GM15510 (cell line): Measurements from ENCODE around the gene ZFP1.

Source experiments
- POLR2A ChIP-seq: IDR thresholded peaks from 3 replicates; pipeline ENCODE4 v1.6.1; 2011; ENCODE audit warnings: borderline replicate concordance; ENCODE audit not compliant: insufficient read length; ENCODE audit errors: extremely low read depth

The ZFP1 gene

DNA sequence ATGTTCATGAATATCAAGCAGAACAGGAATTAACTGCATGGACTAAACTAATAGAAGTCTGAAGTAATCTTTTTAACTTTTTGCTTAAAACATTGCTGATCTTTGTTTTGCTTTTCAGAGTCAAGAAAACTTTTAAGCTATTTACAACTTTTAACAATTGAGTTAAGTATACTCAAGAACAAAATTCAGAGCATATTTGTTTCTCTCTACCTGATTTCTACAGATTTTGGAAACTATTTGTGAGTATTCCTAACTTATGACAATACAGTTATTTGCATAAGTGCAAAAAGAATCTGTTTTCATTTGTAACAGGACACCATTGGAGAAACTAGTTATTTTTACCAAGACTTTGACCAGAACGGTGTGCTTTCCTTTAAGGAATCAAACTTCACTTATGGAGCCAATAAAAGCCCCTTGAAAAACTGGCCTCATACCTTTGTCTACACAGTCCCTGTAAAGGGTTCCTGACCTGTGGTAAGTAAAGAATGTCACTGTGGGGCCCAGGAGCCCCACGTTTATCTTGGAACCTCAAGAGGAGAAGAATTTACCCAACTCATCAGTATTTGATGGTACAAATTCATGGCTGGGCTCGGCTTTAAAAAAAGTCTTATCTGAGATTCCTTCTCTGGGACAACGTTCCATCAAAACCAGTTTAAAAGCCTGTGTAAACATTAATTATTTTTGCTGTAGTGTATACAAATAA, 20.5 kb upstream of the ZFP1 start:
- no peak for TF ChIP-seq POLR2A

DNA sequence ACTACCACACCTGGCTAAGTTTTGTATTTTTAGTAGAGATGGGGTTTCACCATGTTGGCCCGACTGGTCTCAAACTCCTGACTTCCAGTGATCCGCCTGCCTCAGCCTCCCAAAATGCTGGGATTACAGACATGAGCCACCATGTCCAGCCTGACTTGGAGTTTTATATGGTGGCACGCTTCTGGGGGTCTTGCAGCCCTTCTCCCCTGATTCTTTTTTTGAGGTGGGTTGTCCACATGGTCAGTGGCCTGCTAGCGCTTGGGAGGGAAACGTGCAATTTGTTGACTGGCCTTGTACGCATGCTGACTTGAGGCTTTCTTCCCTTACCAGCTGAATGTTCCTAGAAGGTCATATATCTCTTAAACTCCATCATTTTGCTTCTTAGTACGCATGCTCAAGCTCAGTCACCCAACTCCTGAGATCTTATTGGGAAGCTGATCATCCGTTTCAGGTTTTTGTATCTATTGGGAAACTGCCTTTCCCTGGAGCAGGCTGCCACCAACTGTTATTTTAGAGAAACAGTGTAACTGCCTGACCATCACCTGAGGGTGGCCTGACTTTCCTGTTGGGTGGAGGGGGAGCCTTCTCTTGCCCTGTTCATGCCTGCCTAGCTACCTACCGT, 18.1 kb upstream of the ZFP1 start:
- TF ChIP-seq POLR2A, result no peak

DNA sequence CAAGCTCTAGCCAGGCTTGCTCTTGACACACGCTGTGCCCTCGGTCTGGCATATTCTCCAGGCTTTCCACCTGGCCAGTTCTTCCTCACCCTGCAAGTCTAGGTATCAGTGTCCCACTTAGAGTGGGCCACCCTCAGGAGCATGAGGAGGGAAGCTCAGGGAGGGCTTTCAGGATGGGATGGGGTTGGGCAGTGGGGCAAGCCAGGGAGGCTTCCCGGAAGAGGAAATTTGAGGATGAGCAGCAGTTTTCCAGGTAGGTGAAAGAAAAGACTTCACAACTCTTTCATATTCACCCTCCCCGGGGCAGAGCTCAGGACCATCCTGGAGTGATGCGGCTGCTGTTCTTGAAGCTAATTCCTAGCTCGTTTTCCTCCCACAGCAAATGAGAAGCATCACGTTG, 17.2 kb upstream of the ZFP1 start:
- TF ChIP-seq POLR2A, result no peak

DNA sequence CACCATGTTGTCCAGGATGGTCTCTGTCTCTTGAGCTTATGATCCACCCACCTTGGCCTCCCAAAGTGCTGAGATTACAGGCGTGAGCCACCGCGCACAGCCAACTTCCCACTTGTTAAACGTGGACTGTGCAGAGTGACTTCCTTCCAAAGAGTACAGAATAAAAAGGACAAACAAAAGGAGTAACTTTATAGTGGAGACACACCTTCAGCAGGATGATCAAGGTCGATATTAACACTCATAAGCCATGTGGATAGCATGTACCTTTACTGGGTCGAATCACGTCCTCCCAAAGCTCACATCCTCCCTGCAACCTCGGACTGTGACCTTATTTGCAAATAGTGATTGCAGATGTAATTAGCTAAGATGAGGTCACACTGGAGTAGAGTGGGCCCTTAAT, 10.1 kb upstream of the ZFP1 start:
- no peak for TF ChIP-seq POLR2A

DNA sequence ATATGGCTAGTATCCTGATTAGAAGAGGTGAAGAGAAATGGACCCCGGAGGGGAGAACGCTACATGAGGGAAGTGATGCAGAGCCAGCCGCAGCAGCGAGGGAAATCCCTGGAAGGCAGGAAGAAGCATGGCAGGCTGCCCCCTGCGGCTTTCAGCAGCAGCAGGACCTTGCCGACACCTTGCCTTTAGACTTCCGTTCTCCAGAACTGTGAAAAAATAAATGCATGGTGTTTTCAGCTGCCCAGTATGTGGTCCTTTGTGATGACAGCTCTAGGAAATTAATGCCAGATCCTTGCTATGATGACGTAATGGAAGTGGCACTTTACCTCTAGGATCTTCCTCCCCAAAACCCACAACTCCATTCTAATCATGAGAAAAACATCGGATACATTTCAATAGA, 9.7 kb upstream of the ZFP1 start:
- no peak for TF ChIP-seq POLR2A

DNA sequence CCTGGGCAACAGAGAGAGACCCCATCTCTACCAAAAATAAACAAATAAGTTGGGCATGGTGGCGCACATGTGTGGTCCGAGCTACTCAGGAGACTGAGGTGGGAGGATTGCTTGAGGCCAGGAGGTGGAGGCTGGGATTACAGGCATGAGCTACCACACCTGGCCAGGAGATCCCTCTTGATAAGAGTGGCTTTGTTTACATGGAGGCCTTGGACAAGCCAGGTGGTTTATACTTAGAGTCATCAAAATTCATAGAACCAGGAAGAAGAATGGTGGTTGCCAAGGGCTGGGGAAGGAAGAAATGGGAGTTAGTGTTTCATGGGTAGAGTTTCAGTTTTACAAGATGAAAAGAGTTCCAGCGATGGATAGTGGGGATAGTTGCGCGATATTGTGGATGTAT, 8.8 kb upstream of the ZFP1 start:
- TF ChIP-seq POLR2A, result no peak

DNA sequence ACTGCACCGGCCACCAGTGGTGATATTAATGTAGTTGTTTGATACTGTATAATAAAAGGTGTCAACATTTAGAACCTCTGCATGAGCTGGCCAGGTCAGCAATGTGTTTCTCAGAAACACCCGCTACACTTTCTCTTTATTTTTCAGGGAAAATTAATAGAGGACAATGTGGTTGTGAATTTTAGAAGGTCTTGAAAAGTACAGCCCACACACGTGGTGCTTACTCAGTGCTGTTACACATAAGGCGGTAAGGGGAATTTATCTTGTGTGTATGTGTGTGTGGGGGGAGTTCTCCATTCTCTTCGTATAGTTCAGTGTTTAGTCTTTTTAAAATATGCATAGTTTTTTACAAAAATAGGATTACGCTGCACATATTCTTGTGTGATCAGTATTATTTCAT, 4.4 kb upstream of the ZFP1 start:
- TF ChIP-seq POLR2A, result no peak

DNA sequence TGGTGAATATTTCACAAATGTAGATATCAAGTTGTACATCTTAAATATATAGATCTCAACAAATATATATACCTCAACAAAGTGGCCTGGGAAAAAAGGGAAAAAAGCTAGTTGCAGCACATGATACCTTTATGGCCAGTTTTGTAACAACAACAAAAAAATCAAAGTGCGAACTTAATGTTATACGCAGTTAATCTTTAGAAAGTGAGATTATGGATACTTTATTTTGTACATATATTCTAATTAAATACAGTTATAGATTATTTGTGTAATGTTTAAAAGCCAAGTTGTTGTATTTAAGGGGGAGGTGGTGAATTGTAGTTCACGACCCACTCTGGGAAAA, 385 bp upstream of the ZFP1 start:
- no peak for TF ChIP-seq POLR2A

DNA sequence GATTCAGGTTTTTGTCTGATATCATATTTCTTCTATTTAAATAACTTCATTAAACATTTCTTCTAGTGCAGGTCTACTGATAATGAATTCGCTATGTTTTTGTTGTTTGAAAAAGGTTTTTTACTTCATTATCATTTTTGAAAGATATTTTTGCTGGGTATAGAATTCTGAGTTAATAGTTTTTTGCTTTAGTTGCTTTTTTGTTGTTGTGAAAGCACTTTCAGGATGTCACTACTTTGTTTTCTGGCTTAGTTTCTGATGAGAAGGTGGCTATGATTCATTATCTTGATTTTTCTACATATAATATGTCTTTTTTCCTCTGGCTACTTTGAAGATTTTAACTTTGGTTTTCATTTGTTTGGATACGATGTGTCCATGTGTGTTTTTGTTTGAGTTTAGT, 3.5 kb downstream of the ZFP1 start:
- TF ChIP-seq POLR2A, result no peak

DNA sequence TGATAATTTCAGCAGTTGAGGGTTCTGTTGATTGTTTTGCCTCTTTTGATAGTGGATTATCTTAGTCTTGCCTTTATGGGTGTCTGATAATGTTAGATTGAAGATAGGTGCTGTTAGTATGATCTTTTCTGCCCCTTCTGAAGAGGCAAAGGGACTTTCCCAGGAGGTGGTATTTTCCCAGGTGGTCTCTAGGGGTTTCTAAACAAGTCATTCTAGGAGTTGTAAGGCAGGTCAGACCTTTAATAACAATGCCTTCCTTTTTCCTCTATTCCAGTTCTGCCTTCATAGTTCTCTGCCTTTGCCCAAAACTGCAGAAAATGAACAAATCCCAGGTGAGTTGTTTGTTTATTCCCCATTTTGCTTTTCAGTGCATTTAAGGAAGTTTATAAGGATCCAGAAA, 4.3 kb downstream of the ZFP1 start:
- TF ChIP-seq POLR2A, result no peak

DNA sequence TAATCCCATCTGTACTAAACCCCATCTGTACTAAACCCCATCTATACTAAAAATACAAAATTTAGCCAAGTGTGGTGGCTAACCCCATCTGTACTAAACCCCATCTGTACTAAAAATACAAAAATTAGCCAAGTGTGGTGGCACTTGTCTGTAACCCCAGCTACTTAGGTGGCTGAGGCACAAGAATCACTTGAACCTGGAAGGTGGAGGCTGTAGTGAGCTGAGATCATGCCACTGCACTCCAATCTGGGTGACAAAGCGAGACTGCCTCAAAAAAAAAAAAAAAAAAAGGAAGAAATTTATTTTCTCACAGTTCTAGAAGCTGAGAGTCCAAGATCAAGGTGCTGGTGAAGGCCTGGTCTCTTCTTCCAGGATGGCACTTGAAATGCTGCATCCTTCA, 12.1 kb downstream of the ZFP1 start:
- TF ChIP-seq POLR2A, result no peak

DNA sequence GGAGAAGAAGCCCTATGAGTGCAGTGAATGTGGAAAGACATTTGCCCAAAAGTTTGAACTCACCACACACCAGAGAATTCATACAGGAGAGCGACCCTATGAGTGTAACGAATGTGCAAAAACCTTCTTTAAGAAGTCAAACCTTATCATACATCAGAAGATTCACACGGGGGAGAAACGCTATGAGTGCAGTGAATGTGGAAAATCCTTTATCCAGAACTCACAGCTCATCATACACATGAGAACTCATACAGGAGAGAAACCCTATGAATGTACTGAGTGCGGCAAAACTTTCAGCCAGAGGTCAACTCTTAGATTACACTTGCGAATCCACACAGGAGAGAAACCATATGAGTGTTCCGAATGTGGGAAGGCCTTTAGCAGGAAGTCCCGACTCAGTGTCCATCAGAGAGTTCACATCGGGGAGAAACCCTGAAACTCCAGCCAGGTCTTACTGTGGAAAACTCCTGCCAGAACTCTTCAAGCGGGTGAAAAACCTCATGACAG, 21.6 kb downstream of the ZFP1 start:
- no peak for TF ChIP-seq POLR2A

DNA sequence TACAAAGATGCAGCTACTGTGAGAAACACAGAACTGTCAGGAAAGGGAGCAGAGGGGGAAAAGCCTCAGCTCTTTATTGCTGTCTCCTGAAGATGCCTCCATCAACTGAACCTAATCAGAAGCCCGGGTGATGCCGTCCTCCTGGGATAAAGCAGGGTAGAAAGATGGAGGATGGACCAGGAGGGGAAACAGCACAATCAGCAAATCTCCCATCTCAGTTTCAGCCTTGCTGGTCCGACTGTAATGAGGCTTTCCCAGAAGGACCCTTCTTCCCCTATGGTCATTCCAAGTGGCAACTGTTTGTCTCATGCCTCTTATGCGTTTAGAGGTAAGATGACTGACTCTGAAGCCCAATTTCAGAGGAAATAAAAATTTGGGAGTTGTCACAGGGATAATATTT, 24.3 kb downstream of the ZFP1 start:
- no peak for TF ChIP-seq POLR2A

DNA sequence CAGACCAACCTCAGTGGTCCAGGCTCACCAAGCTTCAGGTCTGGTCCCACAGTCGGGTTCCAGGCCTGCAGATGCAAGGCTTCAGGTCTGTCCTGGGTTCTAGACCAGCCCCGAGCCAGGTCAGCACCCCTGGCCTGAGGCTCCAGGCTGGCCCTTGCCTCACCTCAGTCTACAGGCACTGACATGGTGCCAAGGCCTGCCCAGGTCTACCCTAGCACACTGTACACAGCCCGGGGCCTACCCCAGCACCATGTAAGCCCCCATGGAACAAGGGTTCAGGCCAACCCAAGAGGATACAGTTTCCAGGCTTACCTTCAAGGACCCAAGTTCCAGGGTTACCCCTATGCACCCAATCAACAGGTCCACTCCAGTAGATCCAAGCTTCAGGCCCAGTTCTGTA, 26.8 kb downstream of the ZFP1 start:
- TF ChIP-seq POLR2A, result no peak

DNA sequence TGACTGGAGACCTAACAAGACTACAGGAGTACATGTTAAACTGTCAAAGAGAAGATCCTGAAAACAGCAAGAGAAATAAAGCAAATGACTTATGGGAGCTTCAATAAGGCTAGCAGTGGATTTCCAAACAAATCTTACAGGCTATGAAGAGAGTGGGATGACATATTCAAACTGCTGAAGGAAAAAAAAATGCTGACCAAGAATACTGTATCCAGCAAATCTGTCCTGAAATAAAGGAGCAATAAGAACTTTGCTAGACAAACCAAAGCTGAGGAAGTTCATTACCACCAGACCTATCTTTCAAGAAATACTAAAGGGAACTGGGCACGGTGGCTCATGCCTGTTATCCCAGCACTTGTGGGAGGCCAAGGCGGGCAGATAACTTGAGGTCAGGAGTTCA, 28.6 kb downstream of the ZFP1 start:
- TF ChIP-seq POLR2A, result no peak

DNA sequence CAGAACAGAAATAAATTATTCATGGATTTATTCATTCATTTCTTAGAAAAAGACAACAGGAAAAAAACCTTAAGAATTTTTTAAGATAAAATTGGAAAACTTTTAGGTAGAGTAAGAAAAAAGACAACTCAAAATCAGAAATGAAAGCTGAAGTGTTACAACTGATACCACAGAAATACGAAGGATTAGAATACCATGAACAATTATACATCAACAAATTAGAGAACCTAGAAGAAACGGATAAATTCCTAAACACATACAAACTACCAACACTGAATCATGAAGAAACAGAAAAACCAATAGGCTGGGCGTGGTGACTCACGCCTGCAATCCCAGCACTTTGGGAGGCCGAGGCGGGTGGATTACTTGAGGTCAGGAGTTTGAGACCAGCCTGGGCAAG, 30.9 kb downstream of the ZFP1 start:
- no peak for TF ChIP-seq POLR2A
